ENCODE data around the gene C2orf15.

- TF ChIP-seq CTCF (IDR thresholded peaks at IDR 0.05; ENCODE audit: control extremely low read depth in 1 of 3, insufficient read depth in 1 of 3, low read depth in 1 of 3, low read length in 3 of 3): no peak
- no peak for TF ChIP-seq EP300 (IDR thresholded peaks at IDR 0.05; ENCODE audit: borderline replicate concordance in 1 of 2, low read depth in 2 of 2, low read length in 2 of 2)
- TF ChIP-seq MAX (IDR thresholded peaks at IDR 0.05): no peak
- TF ChIP-seq SIN3A (conservative IDR thresholded peaks at IDR 0.05 in 1 of 2, IDR thresholded peaks at IDR 0.05 in 1 of 2; ENCODE audit: low read depth in 1 of 2, low read length in 2 of 2): no peak
- no peak for TF ChIP-seq POLR2A (IDR thresholded peaks at IDR 0.05; ENCODE audit: control extremely low read depth in 1 of 2, low read depth in 2 of 2, low read length in 2 of 2)
- TF ChIP-seq SUZ12 (IDR thresholded peaks at IDR 0.05; ENCODE audit: low read length): no peak
Observed at GRCh38 chr2:99111945-99112344, 29.6 kb upstream of the C2orf15 start.

Data from H1 (cell line).